ENCODE measurements around the gene KCNMB3.

GRCh38 chr3:179258820-179259219 lies 7.9 kb upstream of the KCNMB3 start:
- no peak for TF ChIP-seq POLR2A (IDR thresholded peaks at IDR 0.05)
- TF ChIP-seq CTCF (IDR thresholded peaks at IDR 0.05) = no peak
